Ovary (tissue), 3 donors: ENCODE measurements around the gene FAP.

Experiments
- POLR2A ChIP-seq: fragments of 450-650 bp; IDR thresholded peaks from one replicate; pipeline ENCODE4 v1.6.1; 2017; ENCODE audit warnings: antibody characterized with exemption, mild to moderate bottlenecking, moderate library complexity
- TF ChIP-seq, protein P1 (sequence below), 3 donors: fragments of 450-650 bp in 2 of 3; fragments of 200-600 bp in 1 of 3; IDR thresholded peaks; one replicate each; pipeline versions ENCODE4 v1.5.1 to v1.8.0; 2016 to 2022; ENCODE audit warnings: antibody characterized with exemption in 3 of 3, mild to moderate bottlenecking in 1 of 3
- donor health status: DM: no; HTN: no; CAD: no.

DNA sequence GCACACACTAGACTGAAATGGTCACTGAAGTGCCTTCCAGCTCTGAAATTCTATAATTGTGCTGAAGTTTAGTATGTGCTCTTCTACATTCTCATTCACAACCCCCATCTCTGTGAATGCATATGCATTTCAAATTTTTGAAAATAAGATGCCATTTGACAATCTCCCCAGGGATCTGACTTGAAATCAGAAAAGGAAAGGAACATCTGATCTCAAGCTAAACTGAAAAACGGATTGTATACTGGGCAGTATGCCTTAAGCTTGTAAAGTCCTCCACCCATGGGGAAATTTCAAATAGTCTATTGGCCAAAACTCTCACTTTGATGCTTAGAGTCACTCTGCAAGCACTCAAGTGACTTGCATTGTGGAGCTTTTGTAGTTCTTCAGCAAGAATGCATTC is 22.9 kb downstream of the FAP start:
- TF ChIP-seq, protein P1, sequence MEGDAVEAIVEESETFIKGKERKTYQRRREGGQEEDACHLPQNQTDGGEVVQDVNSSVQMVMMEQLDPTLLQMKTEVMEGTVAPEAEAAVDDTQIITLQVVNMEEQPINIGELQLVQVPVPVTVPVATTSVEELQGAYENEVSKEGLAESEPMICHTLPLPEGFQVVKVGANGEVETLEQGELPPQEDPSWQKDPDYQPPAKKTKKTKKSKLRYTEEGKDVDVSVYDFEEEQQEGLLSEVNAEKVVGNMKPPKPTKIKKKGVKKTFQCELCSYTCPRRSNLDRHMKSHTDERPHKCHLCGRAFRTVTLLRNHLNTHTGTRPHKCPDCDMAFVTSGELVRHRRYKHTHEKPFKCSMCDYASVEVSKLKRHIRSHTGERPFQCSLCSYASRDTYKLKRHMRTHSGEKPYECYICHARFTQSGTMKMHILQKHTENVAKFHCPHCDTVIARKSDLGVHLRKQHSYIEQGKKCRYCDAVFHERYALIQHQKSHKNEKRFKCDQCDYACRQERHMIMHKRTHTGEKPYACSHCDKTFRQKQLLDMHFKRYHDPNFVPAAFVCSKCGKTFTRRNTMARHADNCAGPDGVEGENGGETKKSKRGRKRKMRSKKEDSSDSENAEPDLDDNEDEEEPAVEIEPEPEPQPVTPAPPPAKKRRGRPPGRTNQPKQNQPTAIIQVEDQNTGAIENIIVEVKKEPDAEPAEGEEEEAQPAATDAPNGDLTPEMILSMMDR (IDR thresholded peaks at IDR 0.05), result no peak
- no peak for TF ChIP-seq POLR2A
